ENCODE measurements around the gene HHIPL1.

Gene HHIPL1

GRCh38 chr14:99677231-99678140 lies 32.6 kb downstream of the HHIPL1 start:
- DNase-seq, result no peak

- no peak for DNase-seq
Observed at GRCh38 chr14:99678198-99678597, 33.3 kb downstream of the HHIPL1 start.

GRCh38 chr14:99679111-99679510 lies 34.2 kb downstream of the HHIPL1 start:
- no peak for DNase-seq

- DNase-seq, result no peak
Observed at GRCh38 chr14:99679543-99679942, 34.6 kb downstream of the HHIPL1 start.

GRCh38 chr14:99679996-99680395 lies 35.1 kb downstream of the HHIPL1 start:
- no peak for DNase-seq

GRCh38 chr14:99681101-99681831 lies 36.3 kb downstream of the HHIPL1 start:
- DNase-seq, result no peak

- peak; percentile 75 for DNase-seq
Observed at GRCh38 chr14:99681832-99682148, 36.9 kb downstream of the HHIPL1 start.

GRCh38 chr14:99682809-99683618 lies 38.1 kb downstream of the HHIPL1 start:
- DNase-seq, result peak; percentile 87

GRCh38 chr14:99683619-99684409 lies 38.9 kb downstream of the HHIPL1 start, which contains the start of gene CYP46A1:
Gene CYP46A1 (plus strand): TSS chr14:99684298. CDS start chr14:99684418, 120 bp downstream.
- peak; percentile 98 for DNase-seq

- DNase-seq, result no peak
Observed at GRCh38 chr14:99684410-99684934, 39.5 kb downstream of the HHIPL1 start.

GRCh38 chr14:99685151-99685591 lies 40.2 kb downstream of the HHIPL1 start:
- peak; percentile 31 for DNase-seq

GRCh38 chr14:99685596-99685995 lies 40.7 kb downstream of the HHIPL1 start:
- DNase-seq, result peak; percentile 31

- no peak for DNase-seq
Observed at GRCh38 chr14:99686557-99687283, 41.8 kb downstream of the HHIPL1 start.

- peak; percentile 50 for DNase-seq
Observed at GRCh38 chr14:99687284-99688209, 42.6 kb downstream of the HHIPL1 start.

- DNase-seq, result no peak
Observed at GRCh38 chr14:99688210-99688581, 43.3 kb downstream of the HHIPL1 start.

- DNase-seq, result no peak
Observed at GRCh38 chr14:99688629-99689028, 43.7 kb downstream of the HHIPL1 start.

GRCh38 chr14:99689266-99690236 lies 44.6 kb downstream of the HHIPL1 start:
- no peak for DNase-seq

- DNase-seq, result no peak
Observed at GRCh38 chr14:99690636-99691035, 45.7 kb downstream of the HHIPL1 start.

Measured in DMS53 (cell line).